GM18519 (cell line): Measurements from ENCODE around the gene PAOX.
"Not testable (repeated sequence)": the region's sequence is repeated elsewhere in the genome, so short reads cannot be mapped to it uniquely, and the experiment has no call there.

Experiments
- ATAC-seq: cut with Tn5 transposase; IDR thresholded peaks from one replicate; pipeline ENCODE4 v1.9.1; 2021; ENCODE audit warnings: mild to moderate bottlenecking, moderate library complexity; ENCODE audit not compliant: unreplicated experiment, low FRiP score

PAOX gene

DNA sequence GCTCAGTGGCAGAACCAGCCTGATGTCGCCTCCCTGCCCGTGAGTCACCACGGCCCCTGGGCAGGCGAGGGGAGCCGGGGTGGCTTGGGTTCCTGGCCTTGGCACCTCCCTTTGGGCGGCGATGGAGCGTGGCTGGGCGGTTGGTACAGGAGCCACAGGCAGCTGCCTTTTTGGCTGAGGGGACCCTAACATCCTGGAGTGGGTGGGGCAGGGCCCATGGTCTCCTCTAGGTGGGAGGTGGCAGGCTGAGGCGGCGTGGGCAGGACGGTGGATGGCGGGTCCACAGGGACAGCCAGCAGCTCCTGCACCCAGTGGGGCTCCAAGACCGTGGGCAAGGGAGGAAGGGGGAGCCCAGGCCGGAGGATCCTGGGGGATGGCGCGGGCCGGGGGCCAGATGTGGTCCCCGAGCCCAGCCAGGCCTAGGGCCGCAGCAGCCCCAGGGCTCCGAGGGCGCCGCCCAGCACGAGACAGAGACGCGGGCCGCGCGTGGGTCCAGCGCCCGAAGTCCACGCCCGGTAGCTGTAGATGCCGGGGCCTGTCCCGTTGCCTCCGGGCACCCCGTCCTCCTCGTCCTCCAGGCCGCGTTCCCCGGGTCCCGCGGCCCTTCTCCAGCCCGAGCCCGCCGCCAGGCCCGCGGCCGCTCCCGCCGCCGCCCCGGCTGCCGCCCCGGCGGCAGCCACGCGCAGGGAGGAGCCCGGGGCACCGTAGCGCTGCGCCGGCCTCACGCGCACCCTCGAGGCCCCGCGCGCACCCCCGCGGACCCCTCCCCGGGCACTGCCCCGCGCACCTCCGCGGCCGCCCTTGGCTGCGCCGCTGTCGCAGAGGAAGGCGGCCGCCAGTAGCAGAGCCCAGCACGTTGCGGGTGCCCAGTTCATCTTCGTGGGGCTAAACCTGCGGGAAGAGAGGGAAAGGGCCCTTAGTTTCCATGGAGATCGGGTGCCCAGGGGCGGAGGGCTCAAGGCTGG is 44.0 kb downstream of the PAOX start:
- no peak for ATAC-seq

GRCh38 chr10:133424102-133424501 is 45.0 kb downstream of the PAOX start:
- not testable (repeated sequence) for ATAC-seq

DNA sequence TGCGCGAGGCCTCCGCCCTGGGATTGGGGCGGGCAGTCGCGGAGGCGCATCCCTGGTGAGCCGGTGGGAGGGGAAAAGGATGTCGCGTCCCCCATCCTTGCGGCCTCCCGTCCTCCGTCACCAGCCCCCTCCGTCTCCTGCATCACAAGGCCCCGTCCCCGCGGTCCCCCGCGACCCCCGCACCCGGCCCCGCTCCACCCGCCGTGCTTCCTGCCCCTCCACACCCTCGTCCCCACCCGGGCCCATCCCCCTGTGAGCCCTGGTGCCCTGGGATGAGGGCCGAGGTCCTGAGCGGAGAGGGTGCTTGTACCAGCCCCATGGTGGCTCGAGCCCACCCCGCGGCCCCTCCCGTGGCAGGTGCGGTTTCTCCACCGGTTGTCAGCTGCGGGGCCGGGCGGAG is 45.5 kb downstream of the PAOX start, which contains the start of gene SPRN:
Gene SPRN (minus strand): TSS at position 25 of the 400 bp plus-strand sequence. CDS start 944 bp downstream, outside the sequence.
- not testable (repeated sequence) for ATAC-seq

DNA sequence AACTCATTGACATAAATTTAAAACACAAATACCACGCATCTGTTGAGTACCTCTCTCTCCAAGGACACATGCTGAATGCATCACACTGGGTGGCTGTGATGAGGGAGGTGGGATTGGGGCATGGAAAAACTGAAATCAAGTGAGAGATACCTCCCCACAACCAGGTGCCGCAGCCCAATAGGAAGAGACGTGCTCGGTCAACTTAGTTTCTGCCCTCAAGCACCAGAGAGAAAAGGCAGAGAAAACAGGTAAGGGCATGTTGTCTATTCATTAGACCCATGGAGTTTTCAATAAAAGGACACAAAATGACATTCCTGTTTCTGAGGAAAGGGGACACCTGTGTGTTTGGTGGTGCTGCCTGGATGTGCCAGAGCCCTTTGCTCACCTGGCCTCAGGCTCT is 50.5 kb downstream of the PAOX start:
- ATAC-seq, result not testable (repeated sequence)

DNA sequence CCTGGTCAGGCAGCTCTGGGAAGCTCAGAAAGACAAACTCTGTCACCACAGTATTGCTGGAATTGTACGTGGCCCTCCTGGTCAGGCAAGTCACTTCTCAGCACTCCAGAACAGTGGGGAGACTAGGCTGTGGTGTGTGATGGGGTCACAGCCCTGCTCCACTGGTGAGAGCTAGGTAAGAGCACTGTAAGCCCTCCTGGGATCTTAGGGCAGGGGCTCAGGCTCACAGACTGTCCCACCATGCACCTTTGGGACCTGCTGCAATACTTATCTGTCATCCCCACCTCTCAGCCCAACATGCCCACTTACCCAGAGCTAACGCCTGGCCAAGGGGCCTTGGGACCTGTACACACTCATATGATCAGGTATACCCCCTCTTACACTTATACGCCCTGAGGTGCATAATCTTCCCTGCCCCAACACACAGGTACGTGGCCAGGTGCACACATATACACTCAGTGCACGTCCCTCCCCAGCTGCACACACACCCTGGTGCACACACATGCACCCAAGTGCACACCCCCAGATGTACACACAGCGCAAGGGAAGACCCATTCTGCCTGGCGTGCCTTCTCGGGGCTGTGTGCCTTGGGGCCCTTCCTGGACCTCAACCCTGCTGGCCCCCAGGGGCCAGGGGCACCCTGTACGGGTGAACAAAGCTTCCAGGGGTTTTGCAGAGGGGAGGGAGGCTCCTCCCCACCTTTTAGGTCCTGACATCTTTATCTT is 53.0 kb downstream of the PAOX start:
- ATAC-seq, result not testable (repeated sequence)

GRCh38 chr10:133432789-133433188 is 53.7 kb downstream of the PAOX start:
- ATAC-seq, result not testable (repeated sequence)

DNA sequence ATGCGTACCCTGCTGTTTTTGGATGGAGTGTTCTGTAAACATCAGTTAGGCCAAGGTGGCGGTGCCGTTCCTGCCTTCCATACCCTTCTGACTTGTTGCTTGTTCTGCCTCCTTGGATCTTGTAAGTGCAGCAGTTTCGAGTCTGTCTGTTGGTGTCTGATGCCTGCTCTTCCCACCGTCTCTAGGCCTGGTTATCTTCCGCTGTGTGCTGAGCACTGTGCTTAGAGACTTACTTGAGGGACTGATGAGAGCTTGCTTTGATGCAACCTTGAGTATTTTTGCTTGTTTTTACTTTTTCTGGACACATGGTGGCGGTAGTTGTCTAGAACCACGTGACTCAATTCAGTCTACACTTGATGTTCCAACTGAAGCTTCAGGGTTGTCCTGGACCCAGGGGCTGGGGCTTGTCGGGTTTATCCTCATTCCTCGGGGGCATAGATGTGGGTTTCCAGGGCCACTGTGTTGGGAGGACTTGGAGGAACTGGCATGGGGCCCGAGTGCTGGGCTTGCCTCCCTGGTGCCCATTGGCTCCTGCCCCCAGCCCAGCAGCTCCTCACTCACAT is 59.7 kb downstream of the PAOX start:
- ATAC-seq, result no peak

GRCh38 chr10:133439517-133440461 is 60.7 kb downstream of the PAOX start:
- ATAC-seq, result no peak

DNA sequence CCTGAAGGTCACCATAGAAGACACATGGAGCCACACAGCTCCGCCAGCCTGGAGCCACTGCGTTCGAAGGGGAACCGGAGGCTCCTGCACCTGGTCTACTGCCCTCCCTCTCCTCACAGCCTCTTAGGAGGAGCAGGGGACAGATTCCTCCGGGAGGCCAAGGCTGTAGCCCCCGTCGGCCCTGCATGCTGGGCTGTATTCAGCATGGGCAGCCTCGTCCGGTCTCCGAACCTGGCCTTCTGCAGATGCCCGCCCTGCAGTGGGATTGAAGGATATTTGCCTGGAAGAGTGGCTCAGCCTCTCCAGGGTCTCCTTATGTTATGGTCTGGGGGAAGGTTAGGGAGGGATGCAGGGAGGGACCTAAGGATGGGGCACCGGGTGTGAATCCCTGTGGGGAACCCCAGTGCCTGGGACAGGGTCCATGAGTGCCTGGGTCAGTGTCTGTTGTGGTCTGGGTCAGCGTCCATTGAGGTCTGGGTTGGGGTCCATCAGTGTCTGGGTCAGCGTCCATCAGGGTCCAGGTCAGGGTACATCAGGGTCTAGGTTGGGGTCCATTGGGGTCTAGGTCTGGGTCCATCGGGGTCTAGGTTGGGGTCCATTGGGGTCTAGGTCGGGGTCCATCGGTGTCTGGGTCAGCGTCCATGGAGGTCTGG is 61.7 kb downstream of the PAOX start:
- no peak for ATAC-seq
